Thoracic aorta (tissue), 2 donors: ENCODE measurements around the gene PRRG1. TPM values are rescaled to one million over a fixed set of nuclear protein-coding genes. Genes with fewer than 3 reads are reported as not detected.
"Not testable (repeated sequence)": the region's sequence is repeated elsewhere in the genome, so short reads cannot be mapped to it uniquely, and the experiment has no call there.

Experiments
- ATAC-seq: fragments of 150-250 bp; one replicate; pipeline ENCODE4 v1.8.0; 2017; ENCODE audit warnings: low read depth; ENCODE audit not compliant: insufficient number of reproducible peaks, low FRiP score
- DNase-seq: peaks from one replicate; pipeline ENCODE4 v3.0.0-alpha.2; 2020; ENCODE audit warnings: low spot score
- H3K27ac ChIP-seq, 2 donors: fragments of 200-600 bp; sonication (generic); 1 replicate in 1 of 2; 2 replicates in 1 of 2; pipeline ENCODE4 v1.5.1; 2016; ENCODE audit warnings: mild to moderate bottlenecking in 2 of 2, moderate library complexity in 2 of 2
- H3K27me3 ChIP-seq: fragments of 200-600 bp; sonication (generic); replicated peaks from 2 replicates; pipeline ENCODE4 v1.6.0; 2016; ENCODE audit warnings: mild to moderate bottlenecking; ENCODE audit not compliant: insufficient read depth
- H3K36me3 ChIP-seq: fragments of 200-600 bp; sonication (generic); one replicate; pipeline ENCODE4 v1.5.1; 2016
- H3K4me1 ChIP-seq, 2 donors: fragments of 200-600 bp; sonication (generic); 1 replicate in 1 of 2; 2 replicates in 1 of 2; pipeline versions ENCODE4 v1.5.1 to v1.6.0; 2016; ENCODE audit warnings: low read depth in 2 of 2, mild to moderate bottlenecking in 1 of 2; ENCODE audit not compliant: control insufficient read depth in 1 of 2
- H3K4me3 ChIP-seq: fragments of 200-600 bp; sonication (generic); 2 replicates; pipeline ENCODE4 v1.5.1; 2016; ENCODE audit warnings: mild to moderate bottlenecking
- H3K9me3 ChIP-seq: fragments of 200-600 bp; sonication (generic); 2 replicates; pipeline ENCODE4 v1.5.1; 2016
- total RNA-seq, 2 donors: library from RNA; depleted of rRNA; stranded (reverse); fragments of >200 nt; gene quantifications; one replicate each; pipeline versions ENCODE4 v1.1.0 to v1.2.3, GENCODE V29; 2016
- TF ChIP-seq, protein P1 (sequence below): fragments of 200-600 bp; sonication (generic); IDR thresholded peaks from one replicate; pipeline ENCODE4 v1.5.1; 2019; ENCODE audit warnings: antibody characterized with exemption

PRRG1 gene
- total RNA-seq: 10 to 100 TPM in 1 of 2 donors, 1 to 10 TPM in 1; 7.2 to 15.2 TPM

DNA sequence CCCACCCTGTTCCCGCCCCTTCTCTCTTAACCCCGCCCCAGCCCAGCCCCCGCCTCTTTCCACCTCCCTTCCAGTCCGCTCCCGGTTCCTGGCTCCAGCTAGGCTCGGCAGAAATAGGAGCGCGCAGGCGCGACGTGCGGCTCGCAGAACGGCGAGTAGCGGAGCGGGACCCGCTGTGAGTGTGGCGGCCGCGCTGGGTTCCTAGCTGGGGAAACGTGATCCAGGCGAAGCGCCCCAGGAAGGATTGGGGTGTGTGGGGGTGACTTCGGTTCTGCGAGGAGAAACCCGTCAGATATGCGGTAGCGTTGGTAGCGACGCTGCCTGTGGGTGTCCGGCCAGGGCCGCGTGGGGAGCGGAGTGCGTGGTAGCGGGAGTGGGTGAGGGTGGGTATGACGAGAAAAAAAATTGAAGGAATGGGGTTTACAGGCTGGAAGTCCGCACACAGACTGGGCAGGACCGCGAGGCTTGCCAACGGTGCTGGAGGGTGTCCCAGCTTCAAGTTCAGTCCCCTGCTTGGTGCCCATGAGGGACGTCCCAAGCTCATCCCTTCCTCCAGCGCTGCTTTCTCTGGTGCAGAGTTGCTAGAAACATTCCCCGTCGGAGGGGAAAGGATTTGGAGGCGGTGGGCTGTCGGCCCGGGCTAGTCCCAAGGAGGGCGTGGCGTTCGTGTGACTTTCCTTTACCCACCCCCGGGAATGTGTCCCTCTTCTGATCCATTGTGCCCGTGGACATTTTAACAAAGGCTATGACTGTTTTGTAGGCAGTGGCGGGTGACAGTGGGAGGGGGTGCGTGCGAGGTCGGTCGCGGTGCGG is at the start of gene PRRG1:
Gene PRRG1 (plus strand): TSS at position 144 of the 813 bp plus-strand sequence. CDS start 56,886 bp downstream, outside the sequence.
- H3K27me3 ChIP-seq: no peaks in the 10 kb centered on the region
- DNase-seq (peak; percentile 9), ATAC-seq (peak; percentile 93)
- no peaks in the 10 kb centered on the region for H3K4me1 ChIP-seq
- TF ChIP-seq, protein P1, sequence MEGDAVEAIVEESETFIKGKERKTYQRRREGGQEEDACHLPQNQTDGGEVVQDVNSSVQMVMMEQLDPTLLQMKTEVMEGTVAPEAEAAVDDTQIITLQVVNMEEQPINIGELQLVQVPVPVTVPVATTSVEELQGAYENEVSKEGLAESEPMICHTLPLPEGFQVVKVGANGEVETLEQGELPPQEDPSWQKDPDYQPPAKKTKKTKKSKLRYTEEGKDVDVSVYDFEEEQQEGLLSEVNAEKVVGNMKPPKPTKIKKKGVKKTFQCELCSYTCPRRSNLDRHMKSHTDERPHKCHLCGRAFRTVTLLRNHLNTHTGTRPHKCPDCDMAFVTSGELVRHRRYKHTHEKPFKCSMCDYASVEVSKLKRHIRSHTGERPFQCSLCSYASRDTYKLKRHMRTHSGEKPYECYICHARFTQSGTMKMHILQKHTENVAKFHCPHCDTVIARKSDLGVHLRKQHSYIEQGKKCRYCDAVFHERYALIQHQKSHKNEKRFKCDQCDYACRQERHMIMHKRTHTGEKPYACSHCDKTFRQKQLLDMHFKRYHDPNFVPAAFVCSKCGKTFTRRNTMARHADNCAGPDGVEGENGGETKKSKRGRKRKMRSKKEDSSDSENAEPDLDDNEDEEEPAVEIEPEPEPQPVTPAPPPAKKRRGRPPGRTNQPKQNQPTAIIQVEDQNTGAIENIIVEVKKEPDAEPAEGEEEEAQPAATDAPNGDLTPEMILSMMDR: no peak
- no peaks in the 10 kb centered on the region for H3K36me3 ChIP-seq
- peak within 1 kb of the TSS; percentile 87 for H3K4me3 ChIP-seq
- H3K27ac ChIP-seq: peak within 1 kb of the TSS; percentile 63 to 76
- no peaks in the 10 kb centered on the region for H3K9me3 ChIP-seq

DNA sequence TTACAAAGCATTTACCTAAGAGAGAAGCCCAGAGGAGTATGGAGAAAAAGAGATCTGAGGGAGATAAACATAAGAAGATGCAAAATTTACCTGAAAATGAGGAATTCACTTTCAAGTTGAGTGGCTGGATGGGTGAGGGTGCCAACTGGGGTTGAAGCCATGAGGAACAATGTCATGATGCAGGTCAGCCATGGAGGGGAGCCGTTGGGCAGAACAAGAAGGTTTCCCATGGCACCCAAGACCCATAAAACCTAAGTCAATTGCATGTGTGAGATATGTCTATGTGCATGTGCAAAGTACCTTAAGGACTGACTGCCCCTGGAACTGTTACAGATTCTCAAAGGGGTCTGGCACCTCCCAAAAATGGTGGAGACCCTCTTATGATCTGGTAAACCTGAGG is 46.6 kb upstream of the PRRG1 start:
- H3K27ac ChIP-seq: no peak overlapping the region
- no peaks in the 10 kb centered on the region for H3K4me1 ChIP-seq
- H3K4me3 ChIP-seq: no peak overlapping the region
- H3K9me3 ChIP-seq: no peaks in the 10 kb centered on the region
- H3K36me3 ChIP-seq: no peaks in the 10 kb centered on the region
- TF ChIP-seq, protein P1: peak; percentile 7
- ATAC-seq (no peak), DNase-seq (no peak)
- no peaks in the 10 kb centered on the region for H3K27me3 ChIP-seq

DNA sequence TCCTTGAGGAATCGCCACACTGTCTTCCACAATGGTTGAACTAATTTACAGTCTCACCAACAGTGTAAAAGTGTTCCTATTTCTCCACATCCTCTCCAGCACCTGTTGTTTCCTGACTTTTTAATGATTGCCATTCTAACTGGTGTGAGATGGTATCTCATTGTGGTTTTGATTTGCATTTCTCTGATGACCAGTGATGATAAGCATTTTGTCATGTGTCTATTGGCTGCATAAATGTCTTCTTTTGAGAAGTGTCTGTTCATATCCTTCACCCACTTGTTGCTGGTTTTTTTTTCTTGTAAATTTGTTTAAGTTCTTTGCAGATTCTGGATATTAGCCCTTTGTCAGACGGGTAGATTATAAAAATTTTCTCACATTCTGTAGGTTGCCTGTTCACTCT is 43.9 kb upstream of the PRRG1 start:
- H3K36me3 ChIP-seq, H3K27ac ChIP-seq, H3K4me3 ChIP-seq, ATAC-seq, H3K9me3 ChIP-seq, H3K4me1 ChIP-seq, DNase-seq, H3K27me3 ChIP-seq: not testable (repeated sequence)

DNA sequence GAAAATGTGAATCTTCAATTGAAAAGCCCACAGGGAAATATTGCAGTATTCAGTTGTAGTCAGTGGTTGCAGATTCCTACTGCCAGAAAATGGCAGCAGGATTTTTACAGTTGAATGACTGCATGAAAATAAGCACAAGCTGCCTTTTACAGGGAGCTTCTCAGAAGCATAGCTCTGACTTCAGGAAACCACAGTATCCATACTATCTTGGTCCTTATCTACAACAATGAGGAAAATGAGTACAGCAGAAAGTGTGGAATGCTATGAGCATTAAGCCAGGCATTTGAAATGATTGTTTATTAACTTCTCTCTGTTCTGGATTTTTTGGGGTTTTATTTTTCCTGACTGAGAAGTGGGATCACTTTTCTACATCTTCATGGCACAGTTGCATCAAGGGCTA is 34.6 kb upstream of the PRRG1 start:
- no peaks in the 10 kb centered on the region for H3K36me3 ChIP-seq
- H3K27me3 ChIP-seq: no peaks in the 10 kb centered on the region
- DNase-seq: no peak
- no peaks in the 10 kb centered on the region for H3K9me3 ChIP-seq
- no peak for ATAC-seq
- H3K4me3 ChIP-seq: no peak overlapping the region
- TF ChIP-seq, protein P1: no peak
- H3K27ac ChIP-seq: no peak overlapping the region
- H3K4me1 ChIP-seq: no peaks in the 10 kb centered on the region

DNA sequence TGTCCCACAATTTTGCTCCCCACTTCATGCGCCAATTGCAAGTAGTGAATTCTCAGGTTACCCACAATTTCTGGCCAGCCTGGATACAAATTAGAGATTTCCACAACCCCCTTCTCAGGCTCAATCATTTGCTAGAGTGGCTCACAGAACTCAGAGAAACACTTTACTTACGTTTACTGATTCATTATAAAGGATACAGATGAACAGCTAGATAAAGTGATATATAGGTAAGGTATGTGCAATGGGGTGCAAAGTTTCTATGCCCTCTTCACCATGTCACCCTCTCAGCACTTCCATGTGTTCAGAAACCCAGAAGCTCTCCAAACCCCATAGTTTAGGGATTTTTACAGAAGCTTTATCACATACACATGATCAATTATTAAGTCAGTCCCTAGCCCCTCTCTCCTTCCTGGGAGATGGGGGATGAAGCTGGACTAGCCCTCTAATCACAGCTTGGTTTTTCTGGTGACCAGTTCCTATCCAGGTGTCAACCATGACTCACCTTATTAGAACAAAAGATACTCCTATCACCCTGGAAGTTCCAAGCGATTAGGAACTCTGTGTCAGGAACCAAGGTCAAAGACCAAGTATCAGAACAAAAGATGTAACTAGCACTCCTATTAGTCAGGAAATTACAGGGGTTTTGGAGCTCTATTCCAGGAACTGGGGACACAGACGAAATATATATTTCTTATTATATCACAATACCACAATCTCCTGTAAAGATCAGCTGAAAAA is 33.5 kb upstream of the PRRG1 start:
- Histone ChIP-seq H3K4me1 (no peaks in the 10 kb centered on the region), H3K4me3 (no peak overlapping the region), H3K36me3 (no peaks in the 10 kb centered on the region), H3K27ac (no peak overlapping the region), H3K27me3 (no peaks in the 10 kb centered on the region), H3K9me3 (no peaks in the 10 kb centered on the region)
- TF ChIP-seq, protein P1: no peak
- ATAC-seq (no peak), DNase-seq (no peak)
